GM19193 (cell line): ENCODE results near the gene ELSPBP1.

Experiments used
- POLR2A ChIP-seq: IDR thresholded peaks from 4 replicates; pipeline ENCODE4 v1.6.1; 2011; ENCODE audit not compliant: insufficient read depth, insufficient read length; ENCODE audit errors: extremely low read depth

The ELSPBP1 gene

DNA sequence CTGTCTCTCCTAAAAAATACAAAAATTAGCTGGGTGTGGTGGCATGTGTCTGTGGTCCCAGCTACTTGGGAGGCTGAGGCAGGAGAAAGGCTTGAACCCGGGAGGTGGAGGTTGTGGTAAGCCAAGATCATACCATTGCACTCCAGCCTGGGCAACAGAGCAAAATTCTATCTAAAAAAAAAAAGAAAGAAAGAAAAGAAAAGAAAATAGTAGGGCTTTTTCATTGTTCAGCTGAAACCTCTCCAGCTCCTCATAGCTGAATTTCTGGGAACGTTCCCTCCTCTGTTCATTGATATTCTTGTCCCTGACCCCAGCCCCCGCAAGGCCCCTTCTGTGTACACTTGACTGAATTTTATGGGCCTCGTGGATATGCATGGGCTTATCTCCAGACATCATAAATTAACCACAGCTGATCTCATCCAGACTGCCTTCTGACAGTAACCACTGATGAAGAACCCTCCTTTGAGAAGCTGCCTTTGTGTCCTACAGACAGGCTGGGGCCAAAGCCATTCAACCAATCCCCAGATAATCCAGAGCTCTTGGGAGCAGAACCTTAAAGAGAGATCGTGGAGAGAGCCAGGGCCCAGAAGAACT is at the start of gene ELSPBP1:
Gene ELSPBP1 (plus strand): TSS at position 424 of the 594 bp plus-strand sequence. CDS start 14,036 bp downstream, outside the sequence.
- no peak for TF ChIP-seq POLR2A

DNA sequence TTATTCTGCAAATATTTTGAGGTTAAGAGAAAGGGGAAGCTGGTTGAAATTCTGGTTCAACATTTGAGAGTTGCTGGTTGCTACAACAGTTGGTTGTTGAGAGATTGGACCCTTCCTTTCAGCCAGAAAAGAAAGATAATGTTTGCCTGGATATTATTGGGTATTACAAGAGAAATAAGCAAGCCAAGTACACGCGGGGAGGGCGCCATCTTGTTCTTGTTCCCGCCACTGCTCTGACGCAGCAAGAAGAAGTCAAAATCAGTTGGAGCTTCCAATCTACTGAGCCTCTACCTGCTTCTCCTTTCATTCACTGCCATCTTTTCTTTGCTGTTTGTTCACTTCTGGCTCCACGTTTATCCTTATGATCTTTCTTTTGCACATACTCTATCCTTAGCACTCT is 20.9 kb upstream of the ELSPBP1 start:
- no peak for TF ChIP-seq POLR2A

DNA sequence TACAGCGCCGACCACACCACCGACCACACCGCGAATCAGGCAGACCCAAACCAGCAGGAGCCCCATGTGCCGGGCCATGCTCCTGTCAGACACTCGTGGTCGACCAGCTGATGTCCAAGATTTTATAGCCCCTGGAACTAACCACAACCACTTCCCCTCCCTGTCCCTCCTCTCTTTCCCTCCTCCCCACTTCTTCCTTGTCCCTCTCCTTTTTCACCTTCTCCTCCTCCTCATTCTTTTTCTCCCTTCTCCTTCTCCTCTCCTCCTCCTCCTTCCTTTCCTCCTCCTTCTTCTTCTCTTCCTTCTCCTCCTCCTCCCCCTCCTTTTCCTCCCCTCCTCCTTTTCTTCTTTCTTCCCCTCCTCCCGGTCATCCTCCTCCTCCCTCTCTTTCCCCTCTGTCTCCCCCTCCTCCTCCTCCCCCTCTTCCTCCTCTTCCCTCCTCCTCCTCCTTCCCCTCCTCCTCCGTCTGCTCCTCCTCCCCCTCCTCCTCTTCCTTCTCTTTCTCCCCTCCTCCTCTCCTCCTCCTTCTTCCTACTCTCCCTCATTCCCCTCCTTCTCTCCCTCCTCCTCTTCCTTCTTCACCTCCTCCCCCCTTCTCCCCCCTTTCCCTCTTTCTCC is 3.1 kb upstream of the ELSPBP1 start:
- no peak for TF ChIP-seq POLR2A

DNA sequence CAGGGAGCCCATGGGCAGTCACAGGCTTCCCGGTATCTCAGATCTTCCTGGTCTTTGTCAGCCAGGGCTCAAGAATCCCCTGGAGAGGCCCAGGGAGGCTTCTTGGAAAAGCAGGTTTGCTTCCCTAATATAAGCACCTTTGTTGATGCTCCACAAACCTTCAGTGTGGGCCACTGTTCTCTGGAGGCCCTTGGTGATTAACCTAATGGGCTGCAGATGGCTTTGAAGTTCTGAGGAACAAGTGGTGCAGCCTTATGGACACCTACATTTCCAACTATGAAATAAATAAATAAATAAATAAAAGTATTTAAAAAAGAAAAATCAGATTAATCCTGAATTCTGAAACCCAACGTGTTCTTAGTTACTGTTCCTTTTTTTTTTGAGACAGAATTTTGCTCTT is 2.4 kb upstream of the ELSPBP1 start, which contains the start of gene BSPH1:
Gene BSPH1 (minus strand): TSS at position 101 of the 400 bp plus-strand sequence. CDS start 89 bp downstream, at position 12.
- no peak for TF ChIP-seq POLR2A

DNA sequence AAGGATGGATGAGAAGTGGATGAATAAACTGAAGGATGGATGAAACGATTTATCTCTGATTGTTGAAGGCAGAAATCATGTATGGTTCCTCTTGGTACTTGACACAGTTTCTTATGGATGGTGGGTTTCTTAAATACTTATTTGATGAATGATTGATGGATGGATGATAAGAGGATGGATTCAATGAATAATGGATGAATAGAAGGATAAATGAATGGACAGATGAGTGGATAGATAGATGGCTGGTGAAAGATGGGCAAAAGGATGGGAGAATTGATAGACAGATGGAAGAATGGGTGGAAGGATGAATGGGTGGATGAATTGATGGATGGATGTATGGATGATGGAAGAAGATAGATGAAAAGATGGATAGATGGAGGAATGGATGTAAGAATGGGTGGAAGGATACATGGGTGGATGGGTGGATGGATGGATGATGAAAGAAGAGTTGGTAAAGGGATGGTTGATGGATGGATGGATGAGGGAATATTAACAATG is 1.8 kb downstream of the ELSPBP1 start:
- TF ChIP-seq POLR2A: no peak

DNA sequence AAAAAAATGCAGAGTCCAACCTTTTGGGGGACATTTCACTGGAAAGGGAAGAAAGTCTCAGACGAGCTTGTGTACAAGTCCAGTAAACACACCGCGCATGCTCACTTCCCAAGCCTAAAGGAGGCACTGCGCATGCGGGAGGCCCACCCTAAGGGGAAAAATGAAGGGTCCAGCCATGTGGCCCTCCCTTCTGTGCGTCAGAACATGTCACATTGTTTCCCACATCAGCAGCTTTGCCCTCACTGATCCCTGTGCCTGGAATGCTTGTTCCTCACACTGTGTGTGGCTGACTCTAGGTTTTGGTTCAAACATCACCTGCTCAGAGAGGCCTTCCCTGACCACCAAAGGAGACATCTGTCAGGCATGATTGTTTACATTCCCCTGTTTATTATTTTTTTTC is 4.4 kb downstream of the ELSPBP1 start:
- no peak for TF ChIP-seq POLR2A

DNA sequence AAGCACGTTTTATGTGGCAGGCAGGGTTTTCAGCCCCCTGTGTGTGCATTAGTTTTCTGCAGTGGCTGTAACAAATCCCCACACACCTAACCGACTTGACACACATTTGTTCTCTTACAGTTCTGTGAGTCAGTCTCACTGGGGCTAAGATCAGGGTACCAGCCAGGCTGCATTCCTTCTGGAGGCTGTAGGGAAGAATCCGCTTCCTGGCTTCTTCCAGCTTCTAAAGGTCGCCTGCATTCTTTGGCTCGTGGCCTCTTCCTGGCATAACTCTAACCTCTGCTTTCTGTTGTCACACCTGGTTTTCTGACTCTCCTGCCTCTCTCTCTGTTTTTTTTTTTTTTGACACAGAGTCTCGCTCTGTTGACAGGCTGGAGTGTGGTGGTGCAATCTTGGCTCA is 6.4 kb downstream of the ELSPBP1 start:
- no peak for TF ChIP-seq POLR2A

DNA sequence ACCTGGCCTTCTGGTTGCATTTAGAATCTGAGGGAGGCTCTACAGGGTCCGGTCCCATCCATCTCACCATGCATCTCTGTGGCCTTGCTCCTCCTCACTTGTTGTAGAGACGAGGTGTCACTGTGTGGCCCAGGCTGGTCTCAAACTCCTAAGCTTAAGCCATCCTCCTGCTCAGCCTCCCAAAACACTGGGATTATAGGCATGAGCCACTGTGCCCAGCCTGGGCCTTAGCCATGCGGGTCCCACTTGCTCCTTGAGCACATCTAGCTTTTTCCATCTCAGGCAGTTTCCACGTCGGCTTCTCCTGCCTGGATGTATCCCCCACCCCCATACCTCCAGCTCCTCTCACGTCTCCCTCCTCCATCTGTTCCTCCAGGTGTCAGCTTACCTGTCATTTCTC is 9.8 kb downstream of the ELSPBP1 start:
- no peak for TF ChIP-seq POLR2A

DNA sequence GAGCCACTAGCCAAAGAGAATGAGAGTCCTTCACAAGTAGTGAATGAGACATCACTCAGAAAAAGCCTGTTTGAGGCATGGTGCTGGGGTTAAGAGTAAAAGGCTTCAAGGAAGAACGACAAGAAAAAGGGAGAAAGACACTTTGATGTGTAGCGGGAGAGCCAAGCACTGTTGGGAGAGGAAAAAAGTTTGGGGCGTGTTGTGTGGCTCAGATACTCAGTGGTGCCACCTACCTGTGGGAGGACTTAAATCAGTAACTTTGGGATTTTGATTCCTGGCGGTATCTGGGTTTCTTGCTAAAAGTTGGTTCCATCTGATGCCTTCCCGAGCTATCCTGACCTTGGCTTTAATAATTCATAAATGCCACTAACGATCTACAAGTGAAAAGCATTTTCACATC is 12.3 kb downstream of the ELSPBP1 start:
- TF ChIP-seq POLR2A: no peak

DNA sequence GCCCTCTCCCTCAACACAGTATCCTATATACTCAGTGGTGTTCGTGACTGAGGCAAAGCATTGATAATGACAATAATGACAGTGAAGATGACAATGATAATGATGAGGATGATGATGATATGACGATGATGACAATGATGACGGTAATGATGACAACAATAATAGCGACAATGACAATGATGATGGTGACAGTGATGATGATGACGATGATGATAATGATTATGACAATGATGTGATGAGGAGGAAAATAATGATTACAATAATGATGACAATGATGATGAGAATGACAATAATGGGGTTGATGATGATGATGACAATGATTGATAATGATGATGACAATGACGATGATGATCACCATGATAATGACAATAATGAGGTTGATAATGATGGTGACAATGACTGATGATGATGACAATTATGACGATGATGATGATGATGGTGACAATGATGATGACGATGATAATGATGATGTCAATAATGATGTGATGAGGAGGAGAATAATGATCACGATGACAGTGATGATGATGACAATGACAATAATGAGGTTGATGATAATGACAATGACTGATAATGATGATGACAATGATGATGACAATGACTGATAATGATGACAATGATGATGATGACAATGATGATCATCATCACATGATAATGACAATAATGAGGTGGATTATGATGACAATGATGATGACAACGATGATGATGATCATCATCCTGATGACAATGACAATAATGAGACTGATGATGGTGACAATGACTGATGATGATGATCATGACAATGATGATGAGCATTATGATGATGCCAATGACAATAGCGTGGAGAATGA is 16.7 kb downstream of the ELSPBP1 start:
- TF ChIP-seq POLR2A: no peak

DNA sequence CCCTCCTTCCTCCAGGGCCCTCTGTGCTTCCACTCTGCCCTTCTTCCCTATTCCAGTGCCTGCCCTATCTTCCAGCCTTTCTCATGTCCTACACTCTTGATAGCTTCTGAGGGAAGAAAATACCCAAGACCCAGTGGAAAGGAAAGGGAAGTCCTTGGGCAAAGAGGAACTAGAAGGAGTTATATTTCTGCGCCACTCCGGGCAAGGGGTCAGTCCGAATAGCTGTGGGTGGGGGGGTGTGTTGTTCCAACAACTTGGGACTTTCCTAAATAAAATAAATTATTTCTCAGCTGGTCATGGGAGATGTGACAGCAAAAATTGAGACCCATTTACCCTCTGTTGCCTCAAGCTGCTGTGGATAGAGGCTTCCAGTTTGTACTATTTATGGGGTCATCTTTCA is 26.3 kb downstream of the ELSPBP1 start:
- TF ChIP-seq POLR2A: no peak

DNA sequence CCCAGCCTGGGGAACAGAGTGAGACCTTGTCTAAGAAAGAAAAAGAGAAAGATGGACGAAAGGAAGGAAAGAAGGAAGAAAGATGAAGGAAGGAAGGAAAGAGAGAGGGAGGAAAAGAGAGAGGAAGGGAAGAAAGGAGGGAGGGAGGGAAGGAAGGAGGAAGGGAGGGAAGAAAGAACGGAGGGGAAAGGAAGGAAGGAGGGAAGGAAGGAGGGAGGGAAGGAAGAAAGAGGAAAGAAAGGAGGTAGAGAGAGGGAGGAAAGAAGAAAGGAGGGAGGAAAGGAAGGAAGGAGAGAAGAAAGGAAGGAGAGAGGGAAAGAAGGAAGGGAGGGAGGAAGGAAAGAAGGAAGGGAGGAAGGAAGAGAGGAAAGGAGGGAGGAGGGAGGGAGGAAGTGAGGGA is 28.6 kb downstream of the ELSPBP1 start:
- no peak for TF ChIP-seq POLR2A

DNA sequence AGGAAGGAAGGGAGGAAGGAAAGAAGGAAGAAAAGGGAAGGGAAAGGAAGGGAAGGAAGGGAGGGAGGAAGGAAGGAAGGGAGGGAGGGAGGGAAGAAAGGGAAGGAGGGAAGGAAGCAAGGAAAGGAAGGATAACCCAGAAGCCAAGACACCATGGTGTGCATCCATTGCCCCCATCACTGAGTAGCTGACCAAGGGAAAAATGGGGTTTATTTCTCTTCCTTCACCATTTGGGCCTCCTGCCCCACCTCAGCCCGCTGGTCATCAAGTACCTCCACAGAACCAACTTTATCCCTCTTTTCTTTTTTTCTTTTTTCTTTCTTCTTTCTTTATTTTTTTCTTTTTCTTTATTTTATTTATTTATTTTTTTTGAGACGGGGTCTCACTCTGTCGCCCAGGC is 29.1 kb downstream of the ELSPBP1 start:
- no peak for TF ChIP-seq POLR2A

DNA sequence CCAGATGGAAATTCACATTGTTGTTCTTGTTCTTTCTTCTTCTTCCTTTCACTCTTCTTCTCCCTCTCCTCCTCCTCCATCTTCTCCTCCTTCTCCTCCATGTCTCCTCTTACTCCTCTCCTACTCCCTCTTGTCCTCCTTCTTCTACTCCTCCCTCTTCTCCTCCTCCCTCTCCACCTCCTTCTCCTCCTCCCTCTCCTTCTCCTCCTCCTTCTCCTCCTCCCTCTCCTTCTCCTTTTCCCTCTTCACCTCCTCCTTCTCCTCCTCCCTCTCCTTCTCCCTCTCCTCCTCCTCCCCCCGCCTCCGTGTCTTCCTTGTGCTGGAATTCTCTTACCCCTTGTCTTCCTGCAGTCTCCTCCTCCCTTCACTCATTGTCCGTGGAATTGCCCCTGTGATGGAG is 31.0 kb downstream of the ELSPBP1 start:
- no peak for TF ChIP-seq POLR2A

DNA sequence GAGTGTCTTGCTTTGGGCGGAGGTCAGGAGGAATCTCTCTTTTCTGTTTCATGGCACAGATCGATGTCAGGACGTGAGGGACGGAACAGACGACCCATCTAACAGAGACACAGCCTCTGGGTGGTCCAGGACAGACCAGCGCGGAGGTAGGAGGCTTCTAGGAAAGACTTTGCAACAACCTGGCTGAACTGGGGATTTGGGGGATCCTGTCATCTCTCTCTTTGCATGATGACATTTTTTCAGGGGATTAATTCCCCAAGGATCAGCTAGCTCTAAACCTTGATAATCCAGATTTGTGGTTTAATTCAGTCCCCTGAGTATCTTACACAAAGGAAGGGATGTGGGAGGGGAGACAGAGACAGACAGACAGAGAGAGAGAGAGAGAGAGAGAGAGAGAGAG is 35.0 kb downstream of the ELSPBP1 start:
- no peak for TF ChIP-seq POLR2A
